ENCODE results near the gene TOP3A. TPM values are rescaled to one million over a fixed set of nuclear protein-coding genes. Genes with fewer than 3 reads are reported as not detected.

The TOP3A gene
- total and polyA plus RNA-seq, 2 donors (not counting 1 experiment from before 2014, with no cell fraction given): 13.4 to 55.8 TPM

DNA sequence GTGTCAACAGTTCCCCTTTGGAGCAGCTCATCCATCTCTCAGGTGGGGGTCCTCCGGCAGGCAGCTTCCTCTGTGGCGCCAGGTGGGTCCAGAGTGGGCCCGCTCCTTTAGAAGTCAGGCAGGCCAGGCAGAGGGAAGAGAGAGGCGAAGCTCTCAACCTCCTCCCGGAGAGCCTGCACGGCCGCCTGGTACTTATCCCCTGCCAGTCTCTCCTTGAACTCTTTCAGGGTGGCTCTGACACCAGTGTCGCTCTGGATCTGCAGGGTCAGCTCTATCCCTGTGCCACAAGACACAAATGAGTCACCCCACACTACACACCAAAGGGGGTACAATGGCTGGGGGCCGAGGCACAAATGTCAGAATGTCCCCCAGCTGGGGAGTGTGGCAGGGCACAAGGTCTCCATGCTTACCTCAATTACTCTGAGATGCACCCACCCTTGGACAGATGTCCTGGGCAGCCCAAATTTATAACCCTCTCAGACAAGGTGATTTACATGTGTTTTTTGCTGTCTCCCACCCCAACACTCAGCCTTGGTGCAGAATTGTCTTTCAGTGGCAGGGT, 13.9 kb upstream of the TOP3A start:
- intact Hi-C loops (cut with micrococcal nuclease): no loop called here
- peaks cover 0 to 3% (median 0%) of the 10 kb centered on the region in 3 donors for H3K9me3 ChIP-seq (ENCODE audit: control extremely low read depth in 1 of 3, control insufficient read depth in 2 of 3, insufficient read depth in 1 of 3, low read length in 2 of 3)
- ATAC-seq (ENCODE audit: low read depth) (no peak), DNase-seq (no peak)
- H3K4me2 ChIP-seq (replicated peaks; ENCODE audit: low read depth, low read length, poor library complexity, severe bottlenecking): no peak overlapping the region
- Mint-ChIP-seq H3K27ac (no peak overlapping the region), H3K9me3 (ENCODE audit: insufficient read depth) (no peaks in the 10 kb centered on the region), H3K27me3 (no peaks in the 10 kb centered on the region), H3K4me1 (peaks cover 20% of the 10 kb centered on the region), H3K4me3 (no peak overlapping the region)
- H2AFZ ChIP-seq (ENCODE audit: insufficient read depth, low read depth, low read length, poor library complexity, severe bottlenecking): no peak overlapping the region
- CTCF ChIA-PET: interaction anchor here (1.3 kb wide), 1 partner anchor 111 kb away, joined by 3 read pairs; no protein-coding TSS in a partner anchor
- no peak overlapping the region for H3K27ac ChIP-seq (ENCODE audit: low read length in 2 of 2)
- H4K20me1 ChIP-seq (ENCODE audit: control insufficient read depth, insufficient read depth, low read length, poor library complexity, severe bottlenecking): peaks cover 36% of the 10 kb centered on the region
- no peak overlapping the region for H3K4me3 ChIP-seq (ENCODE audit: control extremely low read depth in 1 of 5, extremely low read depth in 1 of 5, insufficient read depth in 1 of 5, low read depth in 2 of 5, low read length in 4 of 5)
- peaks cover 0 to 14% of the 10 kb centered on the region in 2 donors for H3K4me1 ChIP-seq (ENCODE audit: control insufficient read depth in 2 of 2, insufficient read depth in 2 of 2, low read length in 2 of 2)
- TF ChIP-seq CTCF (IDR thresholded peaks at IDR 0.05) (no peak), EZH2 (IDR thresholded peaks at IDR 0.05; ENCODE audit: borderline replicate concordance, insufficient read depth, low read depth, low read length, poor library complexity, severe bottlenecking) (no peak)
- no peak overlapping the region for H3K9ac ChIP-seq (ENCODE audit: low read length)
- peaks cover 0 to 65% of the 10 kb centered on the region in 2 experiments for H3K36me3 ChIP-seq (replicated peaks in 1 of 2; ENCODE audit: control extremely low read depth in 1 of 2, control insufficient read depth in 1 of 2, extremely low read depth in 1 of 2, insufficient read depth in 2 of 2, low read length in 1 of 2)
- 98% methylated on average over 8 of the region's 9 CpGs for WGBS (ENCODE audit: insufficient coverage)
- peaks cover 4% of the 10 kb centered on the region for H3K79me2 ChIP-seq (ENCODE audit: control insufficient read depth, insufficient read depth, low read length)
- no peaks in the 10 kb centered on the region for H3K27me3 ChIP-seq (replicated peaks in 1 of 4; ENCODE audit: control extremely low read depth in 1 of 4, control insufficient read depth in 3 of 4, insufficient read depth in 4 of 4, low read length in 3 of 4)
- POLR2A ChIA-PET: no interaction called here

- no peak overlapping the region for H3K9ac ChIP-seq (ENCODE audit: low read length)
- peaks cover 11% of the 10 kb centered on the region for H3K79me2 ChIP-seq (ENCODE audit: control insufficient read depth, insufficient read depth, low read length)
- no peak overlapping the region for H2AFZ ChIP-seq (ENCODE audit: insufficient read depth, low read depth, low read length, poor library complexity, severe bottlenecking)
- Mint-ChIP-seq H3K27ac (no peak overlapping the region), H3K4me1 (peaks cover 20% of the 10 kb centered on the region), H3K9me3 (ENCODE audit: insufficient read depth) (no peaks in the 10 kb centered on the region), H3K27me3 (no peaks in the 10 kb centered on the region), H3K4me3 (no peak overlapping the region)
- peaks cover 0 to 14% of the 10 kb centered on the region in 2 donors for H3K4me1 ChIP-seq (ENCODE audit: control insufficient read depth in 2 of 2, insufficient read depth in 2 of 2, low read length in 2 of 2)
- no peak for DNase-seq
- peaks cover 0 to 76% of the 10 kb centered on the region in 2 experiments for H3K36me3 ChIP-seq (replicated peaks in 1 of 2; ENCODE audit: control extremely low read depth in 1 of 2, control insufficient read depth in 1 of 2, extremely low read depth in 1 of 2, insufficient read depth in 2 of 2, low read length in 1 of 2)
- TF ChIP-seq EZH2 (IDR thresholded peaks at IDR 0.05; ENCODE audit: borderline replicate concordance, insufficient read depth, low read depth, low read length, poor library complexity, severe bottlenecking) (no peak), CTCF (IDR thresholded peaks at IDR 0.05) (no peak)
- no peak overlapping the region for H3K4me3 ChIP-seq (ENCODE audit: control extremely low read depth in 1 of 5, extremely low read depth in 1 of 5, insufficient read depth in 1 of 5, low read depth in 2 of 5, low read length in 4 of 5)
- no peaks in the 10 kb centered on the region for H3K27me3 ChIP-seq (replicated peaks in 1 of 4; ENCODE audit: control extremely low read depth in 1 of 4, control insufficient read depth in 3 of 4, insufficient read depth in 4 of 4, low read length in 3 of 4)
- no peak for ATAC-seq (ENCODE audit: low read depth)
- H3K9me3 ChIP-seq (ENCODE audit: control extremely low read depth in 1 of 3, control insufficient read depth in 2 of 3, insufficient read depth in 1 of 3, low read length in 2 of 3): peaks cover 0 to 3% (median 0%) of the 10 kb centered on the region in 3 donors
- ChIA-PET CTCF (no interaction called here), POLR2A (no interaction called here)
- WGBS (ENCODE audit: insufficient coverage): 100% methylated on average over 9 of the region's 10 CpGs
- peaks cover 47% of the 10 kb centered on the region for H4K20me1 ChIP-seq (ENCODE audit: control insufficient read depth, insufficient read depth, low read length, poor library complexity, severe bottlenecking)
- H3K4me2 ChIP-seq (replicated peaks; ENCODE audit: low read depth, low read length, poor library complexity, severe bottlenecking): no peak overlapping the region
- no peak overlapping the region for H3K27ac ChIP-seq (ENCODE audit: low read length in 2 of 2)
- intact Hi-C loops (cut with micrococcal nuclease): no loop called here
These were observed 12.8 kb upstream of the TOP3A start for GRCh38 chr17:18327556-18327955.
